Kidney glomerular epithelial cell (primary cell): ENCODE data around the gene MFAP4.

Experiments
- DNase-seq: peaks from one replicate; lab custom pipeline; 2025; lab: John Stamatoyannopoulos, UW

The MFAP4 gene

GRCh38 chr17:19333736-19334290 is 53.2 kb downstream of the MFAP4 start:
- DNase-seq, result no peak
